A673 (cell line): ENCODE results near the gene TJP1. TPM values are rescaled to one million over a fixed set of nuclear protein-coding genes. Genes with fewer than 3 reads are reported as not detected.
A peak's percentile ranks its signal among the peaks of the same experiment; 100 is the strongest.
"Not testable (repeated sequence)": the region's sequence is repeated elsewhere in the genome, so short reads cannot be mapped to it uniquely, and the experiment has no call there.

ENCODE experiments used
- BruUV-seq: library from RNA; stranded (reverse); fragments of 400-500 nt; replicated peaks from 2 replicates; lab custom pipeline; 2021; lab: Mats Ljungman, UMichigan
- CTCF ChIA-PET: fragments of 300-600 bp; sonication (Branson Sonifier 250); formaldehyde crosslinking; loops from one replicate; lab custom pipeline; 2022; ENCODE audit warnings: antibody characterized with exemption; lab: Charles Lee
- POLR2A ChIA-PET: fragments of 300-600 bp; sonication (Branson Sonifier 250); formaldehyde crosslinking; loops from one replicate; lab custom pipeline; 2022; ENCODE audit warnings: antibody characterized with exemption; ENCODE audit not compliant: low non-redundant PET; lab: Charles Lee
- DNase-seq: peaks from one replicate; pipeline ENCODE4 v3.0.0-alpha.2; 2015; ENCODE audit warnings: low spot score
- H3K27ac ChIP-seq: fragments of 200-600 bp; sonication (generic); 2 replicates; pipeline ENCODE4 v1.5.1; 2016; ENCODE audit warnings: mixed run types, low read depth, mild to moderate bottlenecking, mixed read lengths, antibody characterized with exemption, low read length; ENCODE audit not compliant: poor library complexity, severe bottlenecking
- H3K27me3 ChIP-seq: fragments of 200-600 bp; sonication (generic); replicated peaks from 2 replicates; pipeline ENCODE4 v1.6.1; 2017; ENCODE audit warnings: mixed run types, low read depth, mild to moderate bottlenecking, mixed read lengths, antibody characterized with exemption, low read length; ENCODE audit not compliant: insufficient read depth, poor library complexity
- H3K36me3 ChIP-seq: fragments of 200-600 bp; sonication (generic); 2 replicates; pipeline ENCODE4 v1.6.1; 2016; ENCODE audit warnings: mixed run types, mild to moderate bottlenecking, mixed read lengths, antibody characterized with exemption, low read length; ENCODE audit not compliant: insufficient read depth, poor library complexity, severe bottlenecking
- H3K4me1 ChIP-seq: fragments of 200-600 bp; sonication (generic); 2 replicates; pipeline ENCODE4 v1.6.1; 2017; ENCODE audit warnings: mixed run types, mild to moderate bottlenecking, mixed read lengths, antibody characterized with exemption, low read length; ENCODE audit not compliant: insufficient read depth, poor library complexity, severe bottlenecking
- H3K4me3 ChIP-seq: fragments of 200-600 bp; sonication (generic); 2 replicates; pipeline ENCODE4 v1.5.1; 2016; ENCODE audit warnings: low read depth, mixed run types, mild to moderate bottlenecking, mixed read lengths, low read length; ENCODE audit not compliant: poor library complexity, severe bottlenecking
- H3K9me3 ChIP-seq: fragments of 200-600 bp; sonication (generic); 2 replicates; pipeline ENCODE4 v1.6.1; 2016; ENCODE audit warnings: mixed run types, low read depth, mild to moderate bottlenecking, mixed read lengths, antibody characterized with exemption, low read length; ENCODE audit not compliant: poor library complexity, severe bottlenecking
- EZH2 ChIP-seq: fragments of 200-600 bp; sonication (generic); IDR thresholded peaks from 2 replicates; pipeline ENCODE4 v1.6.1; 2017; ENCODE audit warnings: borderline replicate concordance, low read depth, mild to moderate bottlenecking, mixed read lengths, antibody characterized with exemption, low read length; ENCODE audit not compliant: poor library complexity, severe bottlenecking
- intact Hi-C: fragments of 100-400 bp; cut with micrococcal nuclease; formaldehyde crosslinking; loops from one replicate; pipeline ENCODE4 v1.10.0; 2022; ENCODE audit not compliant: unreplicated experiment
- total RNA-seq: library from RNA; stranded (reverse); gene quantifications from 2 replicates; pipeline ENCODE4 v1.2.3, GENCODE V29; 2021
- TF ChIP-seq, protein P1 (sequence below): fragments of 300-800, 200-600 bp; sonication (generic); conservative IDR thresholded peaks from 2 replicates; pipeline ENCODE4 v1.5.1; 2017; ENCODE audit warnings: low read depth, mild to moderate bottlenecking, antibody characterized with exemption, low read length, moderate library complexity, mixed read lengths

TJP1 gene
- total RNA-seq, 1 experiment from 2014 or later, result 34.7 TPM

GRCh38 chr15:29674661-29675533 lies 147.4 kb downstream of the TJP1 start:
- intact Hi-C loops, result no loop called here
- POLR2A ChIA-PET, result no interaction called here
- CTCF ChIA-PET, result interaction anchor here (0.6 kb wide), 1 partner anchor 16 kb away, joined by 4 read pairs; no protein-coding TSS in a partner anchor
- H3K4me1 ChIP-seq, result no peaks in the 10 kb centered on the region
- no peak for TF ChIP-seq EZH2
- TF ChIP-seq, protein P1, sequence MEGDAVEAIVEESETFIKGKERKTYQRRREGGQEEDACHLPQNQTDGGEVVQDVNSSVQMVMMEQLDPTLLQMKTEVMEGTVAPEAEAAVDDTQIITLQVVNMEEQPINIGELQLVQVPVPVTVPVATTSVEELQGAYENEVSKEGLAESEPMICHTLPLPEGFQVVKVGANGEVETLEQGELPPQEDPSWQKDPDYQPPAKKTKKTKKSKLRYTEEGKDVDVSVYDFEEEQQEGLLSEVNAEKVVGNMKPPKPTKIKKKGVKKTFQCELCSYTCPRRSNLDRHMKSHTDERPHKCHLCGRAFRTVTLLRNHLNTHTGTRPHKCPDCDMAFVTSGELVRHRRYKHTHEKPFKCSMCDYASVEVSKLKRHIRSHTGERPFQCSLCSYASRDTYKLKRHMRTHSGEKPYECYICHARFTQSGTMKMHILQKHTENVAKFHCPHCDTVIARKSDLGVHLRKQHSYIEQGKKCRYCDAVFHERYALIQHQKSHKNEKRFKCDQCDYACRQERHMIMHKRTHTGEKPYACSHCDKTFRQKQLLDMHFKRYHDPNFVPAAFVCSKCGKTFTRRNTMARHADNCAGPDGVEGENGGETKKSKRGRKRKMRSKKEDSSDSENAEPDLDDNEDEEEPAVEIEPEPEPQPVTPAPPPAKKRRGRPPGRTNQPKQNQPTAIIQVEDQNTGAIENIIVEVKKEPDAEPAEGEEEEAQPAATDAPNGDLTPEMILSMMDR, result no peak
- H3K27ac ChIP-seq, result no peak overlapping the region
- no peaks in the 10 kb centered on the region for H3K9me3 ChIP-seq
- BruUV-seq, result no TSS peak
- no peaks in the 10 kb centered on the region for H3K36me3 ChIP-seq
- DNase-seq, result peak; percentile 57
- H3K27me3 ChIP-seq, result no peaks in the 10 kb centered on the region
- H3K4me3 ChIP-seq, result peak overlapping the region; percentile 49

DNA sequence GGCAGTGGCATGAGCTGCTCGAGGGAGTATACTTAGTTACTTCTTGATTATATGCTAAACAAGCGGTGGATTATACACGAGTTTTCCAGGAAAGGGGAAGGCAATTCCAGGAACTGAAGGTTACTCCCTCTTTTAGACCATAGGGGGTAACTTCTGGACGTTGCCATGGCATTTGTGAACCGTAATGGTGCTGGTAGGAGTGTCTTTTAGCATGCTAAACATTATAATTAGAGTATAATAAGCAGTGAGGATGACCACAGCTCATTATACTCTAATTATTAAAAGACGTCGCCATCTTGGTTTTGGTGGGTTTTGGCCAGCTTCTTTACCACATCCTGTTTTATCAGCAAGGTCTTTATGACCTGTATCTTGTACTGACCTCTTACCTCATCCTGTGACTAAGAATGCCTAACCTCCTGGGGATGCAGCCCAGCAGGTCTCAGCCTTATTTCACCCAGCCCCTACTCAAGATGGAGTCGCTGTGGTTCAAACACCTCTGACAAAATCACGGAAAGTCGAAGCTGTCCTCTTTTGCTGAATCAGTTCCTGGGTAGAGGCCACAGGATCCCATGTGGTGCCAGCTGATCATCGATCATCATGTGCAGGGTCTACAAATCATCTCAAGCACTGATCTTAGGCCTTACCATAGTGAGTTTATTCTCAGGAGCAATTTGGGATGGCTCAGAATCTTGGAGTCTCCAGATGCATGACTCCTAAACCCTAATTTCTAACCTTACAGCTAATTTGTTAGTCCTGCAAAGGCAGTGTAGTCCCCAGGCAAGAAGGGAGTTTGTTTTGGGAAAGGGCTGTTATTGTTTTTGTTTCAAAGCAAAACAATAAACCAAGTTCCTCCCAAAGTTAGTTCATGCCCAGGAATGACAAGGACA lies 149.1 kb downstream of the TJP1 start:
- Histone ChIP-seq H3K36me3 (no peaks in the 10 kb centered on the region), H3K4me1 (no peaks in the 10 kb centered on the region), H3K9me3 (no peaks in the 10 kb centered on the region), H3K27me3 (no peaks in the 10 kb centered on the region), H3K27ac (no peak overlapping the region), H3K4me3 (no peak overlapping the region)
- POLR2A ChIA-PET, result no interaction called here
- BruUV-seq, result no TSS peak
- no peak for DNase-seq
- no peak for TF ChIP-seq EZH2
- TF ChIP-seq, protein P1, result no peak
- intact Hi-C loops, result no loop called here
- CTCF ChIA-PET, result no interaction called here

DNA sequence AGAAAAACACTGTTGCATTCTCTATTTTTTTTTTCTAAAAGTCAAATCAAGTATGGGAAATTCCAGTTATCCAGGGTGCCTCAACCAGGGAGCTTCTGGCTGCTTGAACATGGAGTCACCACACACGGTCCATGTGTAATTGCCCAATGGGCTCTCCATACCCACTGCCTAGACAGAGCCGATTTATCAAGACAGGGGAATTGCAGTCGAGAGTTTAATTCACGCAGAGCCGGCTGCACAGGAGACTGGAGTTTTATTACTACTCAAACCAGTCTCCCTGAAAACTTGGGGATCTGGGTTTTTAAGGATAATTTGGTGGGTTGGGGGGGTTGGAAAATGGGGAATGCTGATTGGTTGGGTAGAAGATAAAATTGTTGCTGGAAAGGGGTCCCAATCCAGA lies 149.8 kb downstream of the TJP1 start:
- no peak for DNase-seq
- TF ChIP-seq, protein P1, result no peak
- no peak for TF ChIP-seq EZH2
- Histone ChIP-seq H3K36me3 (no peaks in the 10 kb centered on the region), H3K9me3 (no peaks in the 10 kb centered on the region), H3K4me1 (no peaks in the 10 kb centered on the region), H3K27ac (no peak overlapping the region), H3K4me3 (no peak overlapping the region), H3K27me3 (no peaks in the 10 kb centered on the region)
- CTCF ChIA-PET, result no interaction called here
- intact Hi-C loops, result no loop called here
- POLR2A ChIA-PET, result no interaction called here
- no TSS peak for BruUV-seq

DNA sequence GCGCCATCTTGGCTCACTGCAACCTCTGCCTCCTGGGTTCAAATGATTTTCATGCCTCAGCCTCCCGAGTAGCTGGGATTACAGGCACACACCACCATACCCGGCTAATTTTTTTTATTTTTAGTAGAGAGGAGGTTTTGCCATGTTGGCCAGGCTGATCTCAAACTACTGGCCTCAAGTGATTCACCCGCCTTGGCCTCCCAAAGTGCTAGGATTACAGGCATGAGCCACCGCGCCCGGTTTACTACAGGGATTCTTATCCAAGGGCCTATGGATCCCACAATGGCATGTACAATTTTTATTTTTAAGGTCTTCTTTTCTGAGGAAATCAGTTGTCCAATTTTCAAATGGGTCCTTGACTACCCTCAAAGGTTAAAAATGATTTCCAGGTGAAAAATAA lies 150.2 kb downstream of the TJP1 start:
- BruUV-seq, H3K9me3 ChIP-seq, intact Hi-C loops, DNase-seq, H3K27ac ChIP-seq, H3K4me3 ChIP-seq, H3K27me3 ChIP-seq, H3K4me1 ChIP-seq, POLR2A ChIA-PET, H3K36me3 ChIP-seq: not testable (repeated sequence)
- CTCF ChIA-PET, result interaction anchor here (1.0 kb wide), 1 partner anchor 254 kb away, joined by 4 read pairs; no protein-coding TSS in a partner anchor
